Stimulated activated CD4-positive, alpha-beta T cell treated with anti-CD3 and anti-CD28 coated beads, TNF-alpha, amount 100 ng/mL, for 48 hours (primary cell): ENCODE measurements around the gene LMBRD2.

ENCODE experiments used
- DNase-seq, 3 donors: peaks; one replicate each; pipeline ENCODE4 v3.0.0-alpha.2; 2020; ENCODE audit warnings: low read depth in 3 of 3

The LMBRD2 gene

DNA sequence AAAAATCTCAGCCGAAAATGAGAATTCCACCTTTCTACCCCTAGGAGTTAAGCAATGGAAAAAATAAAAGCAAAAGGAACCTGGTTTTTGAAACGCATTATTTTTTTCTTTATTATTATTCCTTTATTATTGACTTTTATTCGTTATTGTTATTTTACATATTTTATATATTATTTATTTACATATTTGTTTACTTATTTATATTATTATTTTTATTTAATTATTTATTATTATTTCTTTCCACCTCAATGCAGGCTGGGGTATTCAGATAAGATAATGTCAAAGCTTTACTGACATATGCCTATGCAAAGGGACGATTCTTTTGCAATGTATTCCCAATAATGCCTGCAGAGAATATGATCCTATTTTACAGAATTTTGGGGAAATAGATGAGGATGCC is 101.7 kb downstream of the LMBRD2 start:
- DNase-seq = no peak
